Loucy (cell line): Measurements from ENCODE around the gene CS.
A peak's percentile ranks its signal among the peaks of the same experiment; 100 is the strongest.

Experiments
- H2AFZ ChIP-seq: fragments of 200-600 bp; sonication (generic); 2 replicates; pipeline ENCODE4 v1.6.0; 2016; ENCODE audit warnings: antibody characterized with exemption, mild to moderate bottlenecking, low read length, moderate library complexity
- H3F3A ChIP-seq: fragments of 200-600 bp; 2 replicates; pipeline ENCODE4 v1.6.0; 2016; ENCODE audit warnings: antibody characterized with exemption, low read depth, mild to moderate bottlenecking
- H3K27me3 ChIP-seq: fragments of 200-600 bp; sonication (generic); 2 replicates; pipeline ENCODE4 v1.6.1; 2014; ENCODE audit warnings: low read length, mild to moderate bottlenecking; ENCODE audit not compliant: insufficient read depth, poor library complexity, severe bottlenecking
- H3K36me3 ChIP-seq: fragments of 200-600 bp; sonication (generic); 2 replicates; pipeline ENCODE4 v1.6.1; 2016; ENCODE audit warnings: low read length; ENCODE audit not compliant: insufficient read depth
- H3K4me1 ChIP-seq: fragments of 200-600 bp; sonication (generic); 2 replicates; pipeline ENCODE4 v1.5.1; 2014; ENCODE audit warnings: low read length, mild to moderate bottlenecking; ENCODE audit not compliant: insufficient read depth, poor library complexity, severe bottlenecking
- H3K4me2 ChIP-seq: fragments of 200-600 bp; sonication (generic); 2 replicates; pipeline ENCODE4 v1.6.0; 2014; ENCODE audit warnings: antibody characterized with exemption, low read length, low read depth, mild to moderate bottlenecking; ENCODE audit not compliant: poor library complexity, severe bottlenecking
- H3K4me3 ChIP-seq: fragments of 200-600 bp; sonication (generic); 2 replicates; pipeline ENCODE4 v1.5.1; 2014; ENCODE audit warnings: low read length, mild to moderate bottlenecking, mixed read lengths; ENCODE audit not compliant: poor library complexity, severe bottlenecking
- H3K79me2 ChIP-seq: fragments of 200-600 bp; sonication (generic); 2 replicates; pipeline ENCODE4 v1.6.1; 2014; ENCODE audit warnings: low read length; ENCODE audit not compliant: insufficient read depth
- H3K9ac ChIP-seq: fragments of 200-600 bp; sonication (generic); 2 replicates; pipeline ENCODE4 v1.6.0; 2014; ENCODE audit warnings: mild to moderate bottlenecking, low read depth, low read length, moderate library complexity; ENCODE audit not compliant: poor library complexity, severe bottlenecking
- H3K9me2 ChIP-seq: fragments of 200-600 bp; sonication (generic); replicated peaks from 2 replicates; pipeline ENCODE4 v1.6.1; 2016; ENCODE audit warnings: low read depth, low read length, mixed read lengths
- H3K9me3 ChIP-seq: fragments of 200-600 bp; sonication (generic); 2 replicates; pipeline ENCODE4 v1.6.1; 2014; ENCODE audit warnings: mild to moderate bottlenecking, antibody characterized with exemption, low read length, low read depth; ENCODE audit not compliant: insufficient read depth
- H4K20me1 ChIP-seq: fragments of 200-600 bp; sonication (generic); 2 replicates; pipeline ENCODE4 v1.6.0; 2014; ENCODE audit warnings: antibody characterized with exemption, low read length, mild to moderate bottlenecking; ENCODE audit not compliant: insufficient read depth, poor library complexity, severe bottlenecking
- CTCF ChIP-seq: fragments of 200-600 bp; sonication (generic); conservative IDR thresholded peaks from 2 replicates; pipeline ENCODE4 v1.5.1; 2014; ENCODE audit warnings: mild to moderate bottlenecking, antibody characterized with exemption, low read length
- EZH2phosphoT487 ChIP-seq: fragments of 200-600 bp; IDR thresholded peaks from 2 replicates; pipeline ENCODE4 v1.6.1; 2018; ENCODE audit warnings: antibody characterized with exemption, mild to moderate bottlenecking, moderate library complexity, borderline replicate concordance

The CS gene

GRCh38 chr12:56304872-56305590 is 4.9 kb upstream of the CS start:
- Histone ChIP-seq H2AFZ (no peak overlapping the region), H3K4me3 (no peak overlapping the region), H3F3A (no peaks in the 10 kb centered on the region), H4K20me1 (no peaks in the 10 kb centered on the region), H3K9ac (no peak overlapping the region), H3K4me1 (peaks cover 17% of the 10 kb centered on the region), H3K27me3 (no peaks in the 10 kb centered on the region), H3K4me2 (no peak overlapping the region), H3K9me3 (no peaks in the 10 kb centered on the region), H3K9me2 (no peaks in the 10 kb centered on the region), H3K79me2 (peaks cover 15% of the 10 kb centered on the region; the same call in 1 of the 2 replicates), H3K36me3 (no peaks in the 10 kb centered on the region)
- no peak for TF ChIP-seq CTCF
- TF ChIP-seq EZH2phosphoT487 = no peak

GRCh38 chr12:56304276-56304675 is 4.1 kb upstream of the CS start:
- TF ChIP-seq CTCF = no peak
- TF ChIP-seq EZH2phosphoT487 = no peak
- no peak overlapping the region for H2AFZ ChIP-seq
- no peaks in the 10 kb centered on the region for H4K20me1 ChIP-seq
- peaks cover 21% of the 10 kb centered on the region for H3K79me2 ChIP-seq
- H3K9me3 ChIP-seq = no peaks in the 10 kb centered on the region
- peaks cover 17% of the 10 kb centered on the region for H3K4me1 ChIP-seq
- H3K4me2 ChIP-seq = no peak overlapping the region
- H3K27me3 ChIP-seq = no peaks in the 10 kb centered on the region
- H3F3A ChIP-seq = no peaks in the 10 kb centered on the region
- H3K9ac ChIP-seq = no peak overlapping the region
- no peaks in the 10 kb centered on the region for H3K9me2 ChIP-seq
- H3K36me3 ChIP-seq = no peaks in the 10 kb centered on the region
- H3K4me3 ChIP-seq = no peak overlapping the region

GRCh38 chr12:56300644-56301464 is 724 bp upstream of the CS start:
- Histone ChIP-seq H3K4me2 (peak overlapping the region; percentile 87), H4K20me1 (peaks cover 33% of the 10 kb centered on the region), H2AFZ (peak overlapping the region; percentile 89), H3K9me2 (no peaks in the 10 kb centered on the region), H3K9ac (peak overlapping the region; percentile 80), H3K79me2 (peaks cover 55% of the 10 kb centered on the region), H3K4me1 (peaks cover 44% of the 10 kb centered on the region), H3K27me3 (no peaks in the 10 kb centered on the region), H3K9me3 (no peaks in the 10 kb centered on the region), H3K36me3 (no peaks in the 10 kb centered on the region), H3F3A (no peaks in the 10 kb centered on the region), H3K4me3 (peak overlapping the region; percentile 95)
- no peak for TF ChIP-seq EZH2phosphoT487
- no peak for TF ChIP-seq CTCF
